Keratinocyte (primary cell): ENCODE data around the gene CDH12.
"Not testable (repeated sequence)": the region's sequence is repeated elsewhere in the genome, so short reads cannot be mapped to it uniquely, and the experiment has no call there.

Experiments used
- CTCF ChIP-seq, 3 experiments: IDR thresholded peaks in 1 of 3; conservative IDR thresholded peaks in 1 of 3; optimal IDR thresholded peaks in 1 of 3; 2 replicates in 2 of 3; 3 replicates in 1 of 3; pipeline versions ENCODE3 to v1.5.1; 2011; ENCODE audit warnings: low read length in 3 of 3, mild to moderate bottlenecking in 3 of 3, moderate library complexity in 2 of 3, control low read depth in 1 of 3, inconsistent platforms in 1 of 3; ENCODE audit not compliant: insufficient read depth in 2 of 3; ENCODE audit errors: extremely low read depth in 1 of 3
- EZH2 ChIP-seq: IDR thresholded peaks from one replicate; pipeline ENCODE4 v1.6.1; 2012; ENCODE audit warnings: inconsistent platforms, mild to moderate bottlenecking, low read length, moderate library complexity

GRCh38 chr5:22154779-22155178, 698.4 kb downstream of the CDH12 start:
- not testable (repeated sequence) for TF ChIP-seq CTCF (optimal IDR thresholded peaks at IDR 0.05 in 1 of 3, IDR thresholded peaks at IDR 0.05 in 1 of 3, conservative IDR thresholded peaks at IDR 0.05 in 1 of 3; ENCODE audit: extremely low read depth in 1 of 3, insufficient read depth in 2 of 3, low read length in 3 of 3); EZH2
